Bronchus fibroblast of lung (primary cell): ENCODE data around the gene PHTF2. TPM values are rescaled to one million over a fixed set of nuclear protein-coding genes. Genes with fewer than 3 reads are reported as not detected.

Source experiments
- total RNA-seq: library from RNA; depleted of rRNA; stranded (reverse); fragments of >200 nt; gene quantifications from 2 replicates; pipeline ENCODE4 v1.2.3, GENCODE V29; 2015

The PHTF2 gene
- 17.8 and 19.6 TPM in 2 replicates for total RNA-seq

DNA sequence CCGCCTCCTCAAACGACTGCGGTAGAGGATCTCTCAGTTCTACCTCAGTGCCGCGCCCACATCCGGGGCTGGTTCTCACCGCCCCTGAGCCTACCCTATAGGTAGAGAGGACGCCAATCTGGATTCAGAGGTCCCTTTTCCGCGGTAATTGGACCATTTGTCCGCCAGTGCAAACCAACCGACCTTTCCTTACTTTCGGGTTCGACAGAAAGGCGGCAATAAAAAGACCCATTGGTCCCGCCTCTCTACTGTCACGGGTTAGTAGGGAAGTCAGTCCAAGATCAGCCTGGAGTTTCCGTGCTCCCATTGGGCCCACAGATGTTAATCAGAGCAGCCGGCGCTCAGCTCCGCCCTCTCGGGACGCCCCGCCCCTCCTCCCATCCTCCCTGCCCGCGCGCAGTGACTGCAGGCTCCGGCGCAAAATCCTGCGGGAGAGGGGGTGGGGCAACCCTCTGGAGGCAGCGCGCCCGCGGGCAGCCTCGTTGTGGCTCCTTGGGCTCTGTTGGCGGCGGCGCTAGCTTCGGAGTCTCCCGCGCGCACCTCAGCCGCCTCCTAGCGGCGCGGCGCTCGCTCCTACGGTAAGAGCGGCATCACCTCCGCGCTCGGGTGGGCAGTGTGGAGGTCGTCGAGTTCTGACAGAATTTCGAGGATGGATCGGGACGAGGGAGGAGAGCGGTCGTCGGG is at the start of gene PHTF2, which contains the start of gene TMEM60:
Gene PHTF2, plus strand, starts transcription at position 380 of the 684 bp plus-strand sequence.
Gene TMEM60, minus strand, starts transcription at position 41 of the 684 bp plus-strand sequence. CDS start 4,061 bp downstream, outside the sequence.

Other genes starting within 250 kb of the PHTF2 start
- 8.6 and 10.9 TPM in 2 replicates for gene RSBN1L, start 102.3 kb upstream of the PHTF2 start, total RNA-seq
- 21.2 and 22.4 TPM in 2 replicates for gene TMEM60, start 339 bp upstream of the PHTF2 start, total RNA-seq